PFSK-1 (cell line): ENCODE data around the gene SELENON.

Experiments
- FOXP2 ChIP-seq: optimal IDR thresholded peaks from 2 replicates; pipeline ENCODE3; 2011; ENCODE audit warnings: borderline replicate concordance, control low read depth, inconsistent platforms; ENCODE audit not compliant: insufficient read depth; ENCODE audit errors: extremely low read length, extremely low read depth
- POLR2AphosphoS5 ChIP-seq: IDR thresholded peaks from 2 replicates; pipeline ENCODE4 v1.6.1; 2012; ENCODE audit warnings: low read depth, mild to moderate bottlenecking, control low read depth, low read length, moderate library complexity
- SIN3A ChIP-seq: IDR thresholded peaks from 2 replicates; pipeline ENCODE4 v1.6.1; 2012; ENCODE audit warnings: mild to moderate bottlenecking, low read length, moderate library complexity, borderline replicate concordance; ENCODE audit not compliant: insufficient read depth
- TAF1 ChIP-seq: IDR thresholded peaks from 2 replicates; pipeline ENCODE4 v1.6.1; 2012; ENCODE audit warnings: low read length, control low read depth, borderline replicate concordance; ENCODE audit not compliant: insufficient read depth
- TF ChIP-seq, protein P1 (sequence below), 2 experiments: IDR thresholded peaks; 2 replicates each; pipeline versions ENCODE4 v1.6.1 to v1.8.0; 2011 to 2012; ENCODE audit warnings: low read depth in 2 of 2, low read length in 2 of 2, control low read depth in 1 of 2, inconsistent platforms in 1 of 2, mild to moderate bottlenecking in 1 of 2, moderate library complexity in 1 of 2; ENCODE audit not compliant: insufficient read depth in 1 of 2

SELENON gene

GRCh38 chr1:25784575-25785051 is 15.4 kb upstream of the SELENON start:
- TF ChIP-seq, protein P1, sequence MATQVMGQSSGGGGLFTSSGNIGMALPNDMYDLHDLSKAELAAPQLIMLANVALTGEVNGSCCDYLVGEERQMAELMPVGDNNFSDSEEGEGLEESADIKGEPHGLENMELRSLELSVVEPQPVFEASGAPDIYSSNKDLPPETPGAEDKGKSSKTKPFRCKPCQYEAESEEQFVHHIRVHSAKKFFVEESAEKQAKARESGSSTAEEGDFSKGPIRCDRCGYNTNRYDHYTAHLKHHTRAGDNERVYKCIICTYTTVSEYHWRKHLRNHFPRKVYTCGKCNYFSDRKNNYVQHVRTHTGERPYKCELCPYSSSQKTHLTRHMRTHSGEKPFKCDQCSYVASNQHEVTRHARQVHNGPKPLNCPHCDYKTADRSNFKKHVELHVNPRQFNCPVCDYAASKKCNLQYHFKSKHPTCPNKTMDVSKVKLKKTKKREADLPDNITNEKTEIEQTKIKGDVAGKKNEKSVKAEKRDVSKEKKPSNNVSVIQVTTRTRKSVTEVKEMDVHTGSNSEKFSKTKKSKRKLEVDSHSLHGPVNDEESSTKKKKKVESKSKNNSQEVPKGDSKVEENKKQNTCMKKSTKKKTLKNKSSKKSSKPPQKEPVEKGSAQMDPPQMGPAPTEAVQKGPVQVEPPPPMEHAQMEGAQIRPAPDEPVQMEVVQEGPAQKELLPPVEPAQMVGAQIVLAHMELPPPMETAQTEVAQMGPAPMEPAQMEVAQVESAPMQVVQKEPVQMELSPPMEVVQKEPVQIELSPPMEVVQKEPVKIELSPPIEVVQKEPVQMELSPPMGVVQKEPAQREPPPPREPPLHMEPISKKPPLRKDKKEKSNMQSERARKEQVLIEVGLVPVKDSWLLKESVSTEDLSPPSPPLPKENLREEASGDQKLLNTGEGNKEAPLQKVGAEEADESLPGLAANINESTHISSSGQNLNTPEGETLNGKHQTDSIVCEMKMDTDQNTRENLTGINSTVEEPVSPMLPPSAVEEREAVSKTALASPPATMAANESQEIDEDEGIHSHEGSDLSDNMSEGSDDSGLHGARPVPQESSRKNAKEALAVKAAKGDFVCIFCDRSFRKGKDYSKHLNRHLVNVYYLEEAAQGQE (IDR thresholded peaks at IDR 0.05; ENCODE audit: insufficient read depth in 1 of 2, low read depth in 2 of 2, low read length in 2 of 2): no peak
- TF ChIP-seq POLR2AphosphoS5 (no peak), FOXP2 (no peak), TAF1 (no peak), SIN3A (no peak)

- no peak for TF ChIP-seq POLR2AphosphoS5
- TF ChIP-seq SIN3A: no peak
- TF ChIP-seq, protein P1 (IDR thresholded peaks at IDR 0.05; ENCODE audit: insufficient read depth in 1 of 2, low read depth in 2 of 2, low read length in 2 of 2): no peak
- TF ChIP-seq FOXP2: no peak
- TF ChIP-seq TAF1: no peak
Observed at GRCh38 chr1:25785333-25786067, 14.5 kb upstream of the SELENON start.

DNA sequence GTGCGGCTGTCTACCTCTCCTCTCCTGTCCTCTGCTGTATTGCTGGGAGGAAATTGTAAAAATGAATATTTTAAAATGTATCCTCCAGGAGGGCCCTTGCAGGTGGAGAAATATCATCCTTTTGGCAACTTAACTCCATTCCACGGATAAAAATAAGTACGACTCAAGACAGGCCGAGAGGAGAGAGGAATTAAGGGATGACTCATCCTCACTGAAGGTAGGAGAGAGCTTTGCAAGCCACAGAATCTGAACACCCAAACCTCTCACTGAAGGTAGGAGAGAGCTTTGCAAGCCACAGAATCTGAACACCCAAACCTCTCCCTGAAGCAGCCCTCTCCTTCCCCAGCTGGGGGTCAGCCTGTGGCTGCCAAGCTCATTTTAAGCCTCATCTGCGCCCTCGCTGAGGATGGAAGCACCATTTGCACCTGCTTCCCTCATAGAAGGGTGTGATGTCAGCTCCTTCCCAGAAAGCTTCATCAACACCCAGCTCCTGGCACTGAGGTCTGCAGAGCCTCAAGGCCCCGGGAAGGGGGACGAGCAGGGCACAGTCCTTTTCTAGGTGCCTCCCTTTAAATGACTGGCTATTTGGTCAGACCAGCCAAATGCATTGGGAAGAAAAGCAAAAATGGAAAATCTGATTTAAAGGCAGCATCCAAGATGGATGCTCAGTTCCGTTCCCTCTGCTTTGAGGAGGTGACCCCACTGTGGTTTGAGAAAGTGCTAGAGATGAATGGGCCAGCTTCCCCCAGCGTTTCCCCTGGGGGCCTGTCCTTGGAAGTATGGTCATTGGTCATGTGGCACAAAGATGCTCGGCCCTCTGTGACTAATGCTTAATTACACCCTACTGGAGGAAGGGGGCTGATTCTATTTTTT is 12.9 kb upstream of the SELENON start:
- TF ChIP-seq TAF1 (no peak), FOXP2 (no peak), POLR2AphosphoS5 (no peak), SIN3A (no peak)
- TF ChIP-seq, protein P1 (IDR thresholded peaks at IDR 0.05; ENCODE audit: insufficient read depth in 1 of 2, low read depth in 2 of 2, low read length in 2 of 2): no peak

- no peak for TF ChIP-seq SIN3A
- no peak for TF ChIP-seq POLR2AphosphoS5
- TF ChIP-seq TAF1: no peak
- TF ChIP-seq FOXP2: no peak
- TF ChIP-seq, protein P1 (IDR thresholded peaks at IDR 0.05; ENCODE audit: insufficient read depth in 1 of 2, low read depth in 2 of 2, low read length in 2 of 2): no peak
Observed at GRCh38 chr1:25787760-25788166, 12.2 kb upstream of the SELENON start.
